Measurements from ENCODE around the gene CCDC60. TPM values are rescaled to one million over a fixed set of nuclear protein-coding genes. Genes with fewer than 3 reads are reported as not detected.

Gene CCDC60
- total RNA-seq, 1 donor from 2014 or later, result 3.8 TPM

DNA sequence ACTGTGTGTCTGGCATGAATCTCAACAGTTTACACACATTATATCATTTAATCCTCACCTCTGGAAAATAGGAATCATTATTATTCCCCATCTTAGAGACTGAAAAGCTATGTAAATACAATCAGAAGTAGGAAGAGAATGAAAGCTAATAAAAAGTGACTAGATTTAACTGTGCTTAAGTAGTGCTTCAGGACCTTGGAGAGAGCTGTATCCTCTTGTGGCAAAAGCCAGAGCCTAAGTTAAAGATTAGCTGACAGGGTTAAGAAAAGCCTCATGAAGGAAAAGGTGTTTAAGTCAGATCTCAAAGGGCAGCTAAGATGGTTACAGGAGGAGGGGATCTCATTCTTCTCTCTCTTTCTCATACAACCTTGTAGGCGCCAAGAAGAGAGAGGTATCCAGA lies 193.7 kb downstream of the CCDC60 start:
- H3K27me3 Mint-ChIP-seq (ENCODE audit: unreplicated experiment), result peaks cover 8% of the 10 kb centered on the region

DNA sequence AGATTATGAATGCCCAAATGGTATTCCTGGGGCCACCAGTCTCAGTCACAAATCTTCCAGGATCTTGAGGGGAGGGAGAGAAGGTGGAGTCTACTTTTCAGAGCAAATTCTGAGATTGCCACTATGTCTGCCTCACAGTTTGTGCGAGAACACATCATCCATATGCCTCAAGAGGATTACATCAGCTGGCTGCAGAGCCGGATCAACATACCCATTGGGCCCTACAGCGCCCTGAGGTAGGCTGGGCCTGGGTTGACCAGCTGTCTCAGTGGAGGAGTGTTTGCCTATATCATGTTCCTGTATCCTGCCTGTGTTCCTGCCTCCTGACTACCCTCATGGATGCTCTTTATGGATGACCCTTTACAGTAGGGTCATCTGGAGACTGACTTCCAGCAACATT lies 205.9 kb downstream of the CCDC60 start:
- peaks cover 13% of the 10 kb centered on the region for H3K36me3 Mint-ChIP-seq (ENCODE audit: unreplicated experiment)
- H3K4me3 Mint-ChIP-seq (ENCODE audit: unreplicated experiment), result no peak overlapping the region
- no peak overlapping the region for H3K27ac Mint-ChIP-seq (ENCODE audit: unreplicated experiment)
- H3K27me3 Mint-ChIP-seq (ENCODE audit: unreplicated experiment), result peaks cover 8% of the 10 kb centered on the region
- TF ChIP-seq, protein P1, sequence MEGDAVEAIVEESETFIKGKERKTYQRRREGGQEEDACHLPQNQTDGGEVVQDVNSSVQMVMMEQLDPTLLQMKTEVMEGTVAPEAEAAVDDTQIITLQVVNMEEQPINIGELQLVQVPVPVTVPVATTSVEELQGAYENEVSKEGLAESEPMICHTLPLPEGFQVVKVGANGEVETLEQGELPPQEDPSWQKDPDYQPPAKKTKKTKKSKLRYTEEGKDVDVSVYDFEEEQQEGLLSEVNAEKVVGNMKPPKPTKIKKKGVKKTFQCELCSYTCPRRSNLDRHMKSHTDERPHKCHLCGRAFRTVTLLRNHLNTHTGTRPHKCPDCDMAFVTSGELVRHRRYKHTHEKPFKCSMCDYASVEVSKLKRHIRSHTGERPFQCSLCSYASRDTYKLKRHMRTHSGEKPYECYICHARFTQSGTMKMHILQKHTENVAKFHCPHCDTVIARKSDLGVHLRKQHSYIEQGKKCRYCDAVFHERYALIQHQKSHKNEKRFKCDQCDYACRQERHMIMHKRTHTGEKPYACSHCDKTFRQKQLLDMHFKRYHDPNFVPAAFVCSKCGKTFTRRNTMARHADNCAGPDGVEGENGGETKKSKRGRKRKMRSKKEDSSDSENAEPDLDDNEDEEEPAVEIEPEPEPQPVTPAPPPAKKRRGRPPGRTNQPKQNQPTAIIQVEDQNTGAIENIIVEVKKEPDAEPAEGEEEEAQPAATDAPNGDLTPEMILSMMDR (IDR thresholded peaks at IDR 0.05; ENCODE audit: partially characterized antibody, unreplicated experiment), result no peak
- peaks cover 4% of the 10 kb centered on the region for H3K9me3 Mint-ChIP-seq (ENCODE audit: unreplicated experiment)
- DNase-seq, result no peak
- H3K4me1 Mint-ChIP-seq (ENCODE audit: low read depth, unreplicated experiment), result no peaks in the 10 kb centered on the region

More for the DNA sequence above, 193.7 kb downstream of the CCDC60 start:
- no peak overlapping the region for H3K27ac Mint-ChIP-seq (ENCODE audit: unreplicated experiment)
- TF ChIP-seq, protein P1 (IDR thresholded peaks at IDR 0.05; ENCODE audit: partially characterized antibody, unreplicated experiment), result no peak
- peaks cover 4% of the 10 kb centered on the region for H3K36me3 Mint-ChIP-seq (ENCODE audit: unreplicated experiment)
- no peaks in the 10 kb centered on the region for H3K4me1 Mint-ChIP-seq (ENCODE audit: low read depth, unreplicated experiment)
- no peak overlapping the region for H3K4me3 Mint-ChIP-seq (ENCODE audit: unreplicated experiment)
- no peak for DNase-seq
- H3K9me3 Mint-ChIP-seq (ENCODE audit: unreplicated experiment), result peaks cover 2% of the 10 kb centered on the region

DNA sequence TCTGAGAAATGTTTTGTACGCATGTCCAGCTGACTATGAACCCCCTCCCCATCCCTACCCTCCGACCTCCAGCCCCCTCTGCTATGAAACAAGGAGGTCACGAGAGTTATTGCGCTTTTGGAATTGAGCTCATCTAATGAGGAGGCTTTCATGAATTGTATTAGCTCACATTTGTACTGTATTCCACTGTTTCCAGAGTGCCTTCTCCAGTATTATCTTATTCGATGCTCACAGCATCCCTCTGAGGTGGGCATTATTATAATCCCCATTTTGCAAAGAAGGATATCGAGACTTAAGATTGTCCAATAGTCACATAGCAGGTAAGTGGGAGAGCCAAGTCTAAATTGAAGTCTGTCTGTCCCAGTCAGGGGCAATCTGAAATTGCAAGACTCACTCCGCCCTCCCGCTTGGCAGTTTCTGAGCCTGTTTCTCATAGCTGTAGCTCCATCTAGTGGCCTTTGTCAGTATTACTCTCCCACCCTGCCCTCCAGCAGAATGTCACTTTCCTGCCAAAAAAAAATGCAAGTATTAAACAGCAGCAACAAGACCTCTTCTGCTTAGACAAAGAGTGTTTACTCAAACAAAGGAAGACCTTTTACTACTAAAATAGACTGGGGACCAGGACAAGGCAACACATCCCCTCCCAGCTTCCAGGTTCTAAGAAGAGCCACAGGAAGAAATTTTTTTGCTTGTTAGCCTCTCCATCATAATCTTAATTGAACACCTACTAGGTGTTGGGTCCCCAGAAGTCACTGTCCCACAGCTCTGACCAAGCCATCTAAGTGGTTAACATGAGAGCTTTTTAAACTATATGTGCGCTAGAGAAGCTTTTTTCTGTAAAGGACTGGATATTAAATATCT lies 210.5 kb downstream of the CCDC60 start:
- H3K27me3 Mint-ChIP-seq (ENCODE audit: unreplicated experiment), result peaks cover 8% of the 10 kb centered on the region
- peak; percentile 70 for DNase-seq
- H3K9me3 Mint-ChIP-seq (ENCODE audit: unreplicated experiment), result peaks cover 3% of the 10 kb centered on the region
- no peak overlapping the region for H3K27ac Mint-ChIP-seq (ENCODE audit: unreplicated experiment)
- TF ChIP-seq, protein P1 (IDR thresholded peaks at IDR 0.05; ENCODE audit: partially characterized antibody, unreplicated experiment), result peak; percentile 96
- H3K4me1 Mint-ChIP-seq (ENCODE audit: low read depth, unreplicated experiment), result no peaks in the 10 kb centered on the region
- no peak overlapping the region for H3K4me3 Mint-ChIP-seq (ENCODE audit: unreplicated experiment)
- no peaks in the 10 kb centered on the region for H3K36me3 Mint-ChIP-seq (ENCODE audit: unreplicated experiment)

DNA sequence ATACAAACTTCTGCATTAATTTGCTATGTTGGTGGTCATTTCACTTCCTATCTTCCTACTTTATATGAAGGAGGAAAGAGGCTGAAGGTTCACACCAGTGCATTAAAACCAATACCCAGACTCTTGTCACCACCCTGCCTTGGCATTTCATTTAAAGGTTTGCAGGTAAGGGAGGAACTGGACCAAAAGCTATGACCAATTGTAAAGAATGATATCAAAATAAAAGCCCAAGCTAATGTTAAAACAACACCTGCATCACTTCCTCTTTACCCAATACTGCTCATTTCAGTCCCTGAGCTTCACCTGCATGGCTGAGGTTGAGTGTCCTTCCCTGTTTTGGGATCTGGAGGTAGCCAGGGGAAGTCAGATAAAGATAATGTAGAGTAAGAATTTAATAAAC lies 211.8 kb downstream of the CCDC60 start:
- H3K27ac Mint-ChIP-seq (ENCODE audit: unreplicated experiment), result no peak overlapping the region
- TF ChIP-seq, protein P1 (IDR thresholded peaks at IDR 0.05; ENCODE audit: partially characterized antibody, unreplicated experiment), result no peak
- H3K4me1 Mint-ChIP-seq (ENCODE audit: low read depth, unreplicated experiment), result no peaks in the 10 kb centered on the region
- peaks cover 5% of the 10 kb centered on the region for H3K27me3 Mint-ChIP-seq (ENCODE audit: unreplicated experiment)
- no peak for DNase-seq
- no peaks in the 10 kb centered on the region for H3K36me3 Mint-ChIP-seq (ENCODE audit: unreplicated experiment)
- peaks cover 1% of the 10 kb centered on the region for H3K9me3 Mint-ChIP-seq (ENCODE audit: unreplicated experiment)
- H3K4me3 Mint-ChIP-seq (ENCODE audit: unreplicated experiment), result no peak overlapping the region

DNA sequence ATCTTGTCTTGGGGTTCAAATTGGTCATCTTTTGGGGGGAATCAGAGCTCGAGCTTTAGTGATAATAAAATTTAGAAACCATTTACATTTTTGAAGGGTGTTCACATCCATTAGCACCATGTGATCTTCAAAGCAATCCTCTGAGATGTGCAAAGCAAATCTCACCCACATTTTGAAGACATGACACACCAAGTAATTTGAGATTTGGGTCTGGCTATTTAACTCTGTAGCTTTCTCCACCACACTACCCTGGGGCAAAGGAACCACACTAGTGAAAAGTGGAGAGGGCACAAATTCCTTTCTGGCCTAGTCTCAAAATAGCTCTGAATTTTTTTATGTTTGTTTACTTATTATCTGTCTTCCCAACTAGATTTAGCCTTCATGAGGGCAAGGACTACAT lies 212.5 kb downstream of the CCDC60 start:
- peaks cover 5% of the 10 kb centered on the region for H3K27me3 Mint-ChIP-seq (ENCODE audit: unreplicated experiment)
- H3K27ac Mint-ChIP-seq (ENCODE audit: unreplicated experiment), result no peak overlapping the region
- H3K4me1 Mint-ChIP-seq (ENCODE audit: low read depth, unreplicated experiment), result no peaks in the 10 kb centered on the region
- H3K36me3 Mint-ChIP-seq (ENCODE audit: unreplicated experiment), result no peaks in the 10 kb centered on the region
- DNase-seq, result no peak
- H3K9me3 Mint-ChIP-seq (ENCODE audit: unreplicated experiment), result peaks cover 1% of the 10 kb centered on the region
- H3K4me3 Mint-ChIP-seq (ENCODE audit: unreplicated experiment), result no peak overlapping the region
- TF ChIP-seq, protein P1 (IDR thresholded peaks at IDR 0.05; ENCODE audit: partially characterized antibody, unreplicated experiment), result no peak

Data from glutamatergic neuron (in vitro differentiated cells).